Erythroblast (primary cell): ENCODE data around the gene NCOR2.

ENCODE experiments used
- DNase-seq, 2 experiments: peaks; one replicate each; lab custom pipeline; 2025; lab: John Stamatoyannopoulos, UW
- GATA1 ChIP-seq: IDR thresholded peaks from 2 replicates; pipeline ENCODE4 v1.6.1; 2011; ENCODE audit warnings: low read depth, mild to moderate bottlenecking, control low read depth, low read length, moderate library complexity
- POLR2A ChIP-seq: IDR thresholded peaks from 2 replicates; pipeline ENCODE4 v1.6.1; 2011; ENCODE audit warnings: mild to moderate bottlenecking, low read length

Gene NCOR2

GRCh38 chr12:124532331-124532750 lies 35.1 kb downstream of the NCOR2 start:
- TF ChIP-seq POLR2A (no peak), GATA1 (no peak)
- DNase-seq, result peak; percentile 9 to 14

GRCh38 chr12:124531906-124532305 lies 35.5 kb downstream of the NCOR2 start:
- no peak for DNase-seq
- TF ChIP-seq GATA1 (no peak), POLR2A (no peak)

GRCh38 chr12:124531281-124531745 lies 36.1 kb downstream of the NCOR2 start:
- no peak for DNase-seq
- TF ChIP-seq POLR2A, result no peak
- TF ChIP-seq GATA1, result no peak

- TF ChIP-seq GATA1 (no peak), POLR2A (no peak)
- no peak for DNase-seq
These were observed 36.7 kb downstream of the NCOR2 start for GRCh38 chr12:124530637-124531263.

GRCh38 chr12:124529565-124530276 lies 37.7 kb downstream of the NCOR2 start:
- no peak for TF ChIP-seq POLR2A
- DNase-seq, result no peak

- DNase-seq, result no peak
- TF ChIP-seq GATA1 (no peak), POLR2A (no peak)
These were observed 39.4 kb downstream of the NCOR2 start for GRCh38 chr12:124527861-124528561.

- TF ChIP-seq POLR2A (no peak), GATA1 (no peak)
- no peak for DNase-seq
These were observed 41.3 kb downstream of the NCOR2 start for GRCh38 chr12:124525927-124526692.

GRCh38 chr12:124525455-124525854 lies 42.0 kb downstream of the NCOR2 start:
- DNase-seq, result no peak
- TF ChIP-seq GATA1 (no peak), POLR2A (no peak)

GRCh38 chr12:124524231-124524925 lies 43.0 kb downstream of the NCOR2 start:
- TF ChIP-seq GATA1 (no peak), POLR2A (no peak)
- DNase-seq, result no peak

GRCh38 chr12:124523071-124523470 lies 44.3 kb downstream of the NCOR2 start:
- no peak for DNase-seq
- TF ChIP-seq GATA1 (no peak), POLR2A (no peak)

- no peak for DNase-seq
- no peak for TF ChIP-seq GATA1
- no peak for TF ChIP-seq POLR2A
These were observed 46.5 kb downstream of the NCOR2 start for GRCh38 chr12:124520907-124521306.

- TF ChIP-seq GATA1 (no peak), POLR2A (no peak)
- DNase-seq, result no peak
These were observed 47.1 kb downstream of the NCOR2 start for GRCh38 chr12:124520265-124520701.

- DNase-seq, result no peak
- TF ChIP-seq GATA1, result no peak
These were observed 47.7 kb downstream of the NCOR2 start for GRCh38 chr12:124519746-124520145.
